Mucosa of descending colon (tissue), 3 donors: ENCODE results near the gene ZNF81. TPM values are rescaled to one million over a fixed set of nuclear protein-coding genes. Genes with fewer than 3 reads are reported as not detected.
"Not testable (repeated sequence)": the region's sequence is repeated elsewhere in the genome, so short reads cannot be mapped to it uniquely, and the experiment has no call there.

Experiments
- ATAC-seq: fragments of 200-7000 bp; cut with Tn5 transposase; one replicate; pipeline ENCODE4 v1.9.1; 2020; ENCODE audit warnings: mild to moderate bottlenecking, moderate library complexity
- DNase-seq, 3 donors: peaks; one replicate each; pipeline ENCODE4 v3.0.0-alpha.2; 2020
- H3K36me3 ChIP-seq: fragments of 200-600 bp; one replicate; pipeline ENCODE4 v1.8.0; 2021; ENCODE audit warnings: low read depth, mild to moderate bottlenecking
- H3K4me1 ChIP-seq: fragments of 200-600 bp; one replicate; pipeline ENCODE4 v1.8.0; 2021; ENCODE audit warnings: low read depth, mild to moderate bottlenecking
- H3K4me3 ChIP-seq: fragments of 200-600 bp; one replicate; pipeline ENCODE4 v1.8.0; 2021; ENCODE audit warnings: mild to moderate bottlenecking
- H3K9me3 ChIP-seq: fragments of 200-600 bp; one replicate; pipeline ENCODE4 v1.8.0; 2021; ENCODE audit warnings: mild to moderate bottlenecking
- intact Hi-C, 2 donors: fragments of 100-400 bp; cut with DNase I in 1 of 2; cut with micrococcal nuclease in 1 of 2; formaldehyde crosslinking; loops; one replicate each; pipeline versions ENCODE4 v1.11.0 to v1.11.1; 2022; cut with DNase I, micrococcal nuclease
- total RNA-seq, 3 donors: library from RNA; stranded (reverse); fragmentation: NEBNext Ultra II Directional in 2 of 3; extraction: Animal tissue kit (Norgen Biotek cat#: 25700) in 2 of 3; gene quantifications; one replicate each; pipeline versions ENCODE4 v1.2.1 to v1.2.4, GENCODE V29; 2021 to 2023
- TF ChIP-seq, protein P1 (sequence below): fragments of 200-600 bp; IDR thresholded peaks from one replicate; pipeline ENCODE4 v1.8.0; 2022; ENCODE audit warnings: antibody characterized with exemption, mild to moderate bottlenecking
- donor health status: DM: no; HTN: no; CAD: no; lungs with moderate emphysema.
- donor health status: DM: no; HTN: no; CAD: no.
- donor health status: DM: no; HTN: yes; CAD: no.

Gene ZNF81
- total RNA-seq, 3 donors from 2014 or later, result 11.1 to 18.3 (median 12.9) TPM

DNA sequence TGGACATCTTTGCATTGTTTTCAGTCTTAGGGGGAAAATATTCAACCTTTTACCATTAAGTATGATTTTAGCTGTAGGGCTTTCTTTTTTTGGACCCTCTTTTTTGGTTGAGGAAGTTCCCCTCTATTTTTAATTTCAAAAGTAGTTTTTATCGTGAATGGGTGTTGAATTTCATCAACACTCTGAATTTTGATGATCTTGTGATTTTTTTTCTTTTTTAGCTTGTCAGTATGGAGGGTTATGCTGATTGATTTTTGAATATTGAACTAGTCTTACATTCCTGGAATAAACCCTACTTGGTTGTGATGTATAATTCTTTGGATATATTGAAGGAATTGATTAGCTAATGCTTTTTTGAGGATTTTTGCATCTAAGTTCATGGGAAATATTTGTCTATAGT lies 1.7 kb downstream of the ZNF81 start:
- no peak for DNase-seq
- H3K4me1 ChIP-seq, result no peaks in the 10 kb centered on the region
- no peaks in the 10 kb centered on the region for H3K36me3 ChIP-seq
- no peaks in the 10 kb centered on the region for H3K9me3 ChIP-seq
- H3K4me3 ChIP-seq, result no peak overlapping the region
- TF ChIP-seq, protein P1, sequence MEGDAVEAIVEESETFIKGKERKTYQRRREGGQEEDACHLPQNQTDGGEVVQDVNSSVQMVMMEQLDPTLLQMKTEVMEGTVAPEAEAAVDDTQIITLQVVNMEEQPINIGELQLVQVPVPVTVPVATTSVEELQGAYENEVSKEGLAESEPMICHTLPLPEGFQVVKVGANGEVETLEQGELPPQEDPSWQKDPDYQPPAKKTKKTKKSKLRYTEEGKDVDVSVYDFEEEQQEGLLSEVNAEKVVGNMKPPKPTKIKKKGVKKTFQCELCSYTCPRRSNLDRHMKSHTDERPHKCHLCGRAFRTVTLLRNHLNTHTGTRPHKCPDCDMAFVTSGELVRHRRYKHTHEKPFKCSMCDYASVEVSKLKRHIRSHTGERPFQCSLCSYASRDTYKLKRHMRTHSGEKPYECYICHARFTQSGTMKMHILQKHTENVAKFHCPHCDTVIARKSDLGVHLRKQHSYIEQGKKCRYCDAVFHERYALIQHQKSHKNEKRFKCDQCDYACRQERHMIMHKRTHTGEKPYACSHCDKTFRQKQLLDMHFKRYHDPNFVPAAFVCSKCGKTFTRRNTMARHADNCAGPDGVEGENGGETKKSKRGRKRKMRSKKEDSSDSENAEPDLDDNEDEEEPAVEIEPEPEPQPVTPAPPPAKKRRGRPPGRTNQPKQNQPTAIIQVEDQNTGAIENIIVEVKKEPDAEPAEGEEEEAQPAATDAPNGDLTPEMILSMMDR, result no peak
- ATAC-seq, result no peak
- intact Hi-C loops, result no loop called here

DNA sequence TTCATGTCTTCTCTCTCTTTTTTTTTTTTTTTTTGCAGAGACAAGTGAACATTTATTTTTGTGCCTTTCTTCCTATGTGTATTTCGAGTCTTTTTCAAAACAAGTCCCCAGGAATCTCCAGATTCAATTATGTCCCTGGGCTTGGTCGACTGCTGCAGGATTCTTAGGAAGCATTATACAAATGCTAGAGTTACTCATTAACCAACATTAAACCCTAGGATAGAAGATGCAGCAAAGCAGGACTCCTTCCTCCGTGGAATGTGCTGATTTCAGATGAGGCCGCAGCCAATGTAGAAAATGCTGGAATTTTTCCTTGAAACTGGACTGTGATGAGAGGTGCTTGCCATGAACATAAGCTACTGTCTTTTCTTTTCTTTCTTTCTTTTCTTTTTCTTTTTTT lies 3.4 kb downstream of the ZNF81 start:
- no peak for DNase-seq
- TF ChIP-seq, protein P1, result no peak
- Histone ChIP-seq H3K4me3 (no peak overlapping the region), H3K36me3 (no peaks in the 10 kb centered on the region), H3K4me1 (no peaks in the 10 kb centered on the region), H3K9me3 (no peaks in the 10 kb centered on the region)
- intact Hi-C loops, result no loop called here
- no peak for ATAC-seq

GRCh38 chrX:47843363-47843762 lies 6.7 kb downstream of the ZNF81 start:
- Histone ChIP-seq H3K36me3 (no peaks in the 10 kb centered on the region), H3K4me3 (no peak overlapping the region), H3K9me3 (no peaks in the 10 kb centered on the region), H3K4me1 (no peaks in the 10 kb centered on the region)
- TF ChIP-seq, protein P1, result no peak
- DNase-seq (no peak), ATAC-seq (no peak)
- intact Hi-C loops, result no loop called here

DNA sequence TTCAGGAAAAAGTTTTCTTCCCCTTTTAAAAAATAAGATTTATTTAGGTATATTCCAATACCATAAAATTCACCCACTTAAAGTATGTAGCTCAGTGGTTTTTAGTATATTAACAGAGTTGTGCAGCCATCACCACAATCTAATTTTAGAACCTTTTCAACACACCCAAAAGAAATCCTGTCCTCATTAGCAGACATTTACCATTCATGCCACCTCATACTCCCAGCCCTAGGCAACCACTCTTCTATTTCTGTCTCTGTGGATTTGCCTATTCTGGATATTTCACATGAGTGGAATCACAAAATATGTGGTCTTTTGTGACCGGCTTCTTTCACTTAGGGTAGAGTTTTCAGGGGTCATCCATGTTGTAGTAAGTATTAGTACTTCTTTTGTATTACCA lies 7.4 kb downstream of the ZNF81 start:
- no peaks in the 10 kb centered on the region for H3K4me1 ChIP-seq
- DNase-seq (no peak), ATAC-seq (no peak)
- H3K9me3 ChIP-seq, result no peaks in the 10 kb centered on the region
- H3K4me3 ChIP-seq, result no peak overlapping the region
- intact Hi-C loops, result no loop called here
- TF ChIP-seq, protein P1, result no peak
- no peaks in the 10 kb centered on the region for H3K36me3 ChIP-seq

GRCh38 chrX:47846040-47846439 lies 9.3 kb downstream of the ZNF81 start:
- intact Hi-C loops, result no loop called here
- TF ChIP-seq, protein P1, result no peak
- no peaks in the 10 kb centered on the region for H3K4me1 ChIP-seq
- H3K9me3 ChIP-seq, result no peaks in the 10 kb centered on the region
- ATAC-seq, result no peak
- no peak for DNase-seq
- H3K4me3 ChIP-seq, result no peak overlapping the region
- no peaks in the 10 kb centered on the region for H3K36me3 ChIP-seq

GRCh38 chrX:47849778-47850177 lies 13.1 kb downstream of the ZNF81 start:
- ATAC-seq (no peak), DNase-seq (no peak)
- H3K4me1 ChIP-seq, result no peaks in the 10 kb centered on the region
- H3K9me3 ChIP-seq, result no peaks in the 10 kb centered on the region
- H3K4me3 ChIP-seq, result no peak overlapping the region
- TF ChIP-seq, protein P1, result no peak
- no peaks in the 10 kb centered on the region for H3K36me3 ChIP-seq
- intact Hi-C loops, result loop anchor here in 1 of 2 donors (10.0 kb wide), 1 partner anchor 175 kb away; no protein-coding TSS in a partner anchor

DNA sequence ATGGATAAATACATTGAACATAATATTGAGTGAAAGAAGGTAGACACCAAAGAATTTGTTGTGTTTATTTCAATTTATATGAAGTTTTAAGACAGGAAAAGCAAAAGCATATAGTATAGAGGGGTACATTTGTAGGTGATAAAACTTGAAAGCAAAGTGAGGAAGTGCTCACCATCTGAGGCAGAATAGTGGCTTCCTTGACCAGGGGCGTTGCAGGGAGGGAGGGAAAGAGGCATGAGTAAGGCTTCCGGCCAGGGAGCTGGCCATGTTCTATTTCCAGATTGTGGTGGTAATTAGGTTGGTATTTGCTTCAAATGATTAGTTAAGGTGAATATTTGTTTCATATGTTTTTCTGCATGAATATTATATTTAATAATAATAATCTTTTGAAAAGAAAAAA lies 13.7 kb downstream of the ZNF81 start:
- H3K36me3 ChIP-seq, DNase-seq, ATAC-seq, H3K4me1 ChIP-seq, H3K9me3 ChIP-seq, H3K4me3 ChIP-seq: not testable (repeated sequence)
- intact Hi-C loops, result loop anchor here in 1 of 2 donors (10.0 kb wide), 1 partner anchor 174 kb away; no protein-coding TSS in a partner anchor
